ENCODE measurements around the gene FYN.

Gene FYN

DNA sequence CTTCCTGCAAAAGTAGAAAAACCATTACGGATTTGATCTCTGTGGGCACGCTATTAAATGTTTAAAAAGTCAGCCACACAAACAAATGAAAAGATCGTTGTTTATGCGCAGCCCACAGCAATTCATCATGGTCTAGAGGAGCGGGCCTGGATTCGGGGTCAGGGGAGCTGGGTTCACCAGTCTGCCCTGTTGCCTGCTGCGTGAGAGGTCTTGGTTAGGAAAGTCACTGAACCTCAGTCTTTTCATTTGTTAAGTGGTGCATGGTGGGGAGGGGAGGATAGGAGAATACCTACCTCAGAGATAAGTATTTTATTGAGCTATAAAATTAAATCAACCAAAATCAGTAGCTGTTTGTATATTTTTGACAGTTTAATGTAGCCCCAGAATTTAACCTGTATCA lies 47.3 kb upstream of the FYN start:
- TF ChIP-seq, protein P1, sequence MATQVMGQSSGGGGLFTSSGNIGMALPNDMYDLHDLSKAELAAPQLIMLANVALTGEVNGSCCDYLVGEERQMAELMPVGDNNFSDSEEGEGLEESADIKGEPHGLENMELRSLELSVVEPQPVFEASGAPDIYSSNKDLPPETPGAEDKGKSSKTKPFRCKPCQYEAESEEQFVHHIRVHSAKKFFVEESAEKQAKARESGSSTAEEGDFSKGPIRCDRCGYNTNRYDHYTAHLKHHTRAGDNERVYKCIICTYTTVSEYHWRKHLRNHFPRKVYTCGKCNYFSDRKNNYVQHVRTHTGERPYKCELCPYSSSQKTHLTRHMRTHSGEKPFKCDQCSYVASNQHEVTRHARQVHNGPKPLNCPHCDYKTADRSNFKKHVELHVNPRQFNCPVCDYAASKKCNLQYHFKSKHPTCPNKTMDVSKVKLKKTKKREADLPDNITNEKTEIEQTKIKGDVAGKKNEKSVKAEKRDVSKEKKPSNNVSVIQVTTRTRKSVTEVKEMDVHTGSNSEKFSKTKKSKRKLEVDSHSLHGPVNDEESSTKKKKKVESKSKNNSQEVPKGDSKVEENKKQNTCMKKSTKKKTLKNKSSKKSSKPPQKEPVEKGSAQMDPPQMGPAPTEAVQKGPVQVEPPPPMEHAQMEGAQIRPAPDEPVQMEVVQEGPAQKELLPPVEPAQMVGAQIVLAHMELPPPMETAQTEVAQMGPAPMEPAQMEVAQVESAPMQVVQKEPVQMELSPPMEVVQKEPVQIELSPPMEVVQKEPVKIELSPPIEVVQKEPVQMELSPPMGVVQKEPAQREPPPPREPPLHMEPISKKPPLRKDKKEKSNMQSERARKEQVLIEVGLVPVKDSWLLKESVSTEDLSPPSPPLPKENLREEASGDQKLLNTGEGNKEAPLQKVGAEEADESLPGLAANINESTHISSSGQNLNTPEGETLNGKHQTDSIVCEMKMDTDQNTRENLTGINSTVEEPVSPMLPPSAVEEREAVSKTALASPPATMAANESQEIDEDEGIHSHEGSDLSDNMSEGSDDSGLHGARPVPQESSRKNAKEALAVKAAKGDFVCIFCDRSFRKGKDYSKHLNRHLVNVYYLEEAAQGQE (IDR thresholded peaks at IDR 0.05; ENCODE audit: low read depth): no peak
- TF ChIP-seq, protein P2, sequence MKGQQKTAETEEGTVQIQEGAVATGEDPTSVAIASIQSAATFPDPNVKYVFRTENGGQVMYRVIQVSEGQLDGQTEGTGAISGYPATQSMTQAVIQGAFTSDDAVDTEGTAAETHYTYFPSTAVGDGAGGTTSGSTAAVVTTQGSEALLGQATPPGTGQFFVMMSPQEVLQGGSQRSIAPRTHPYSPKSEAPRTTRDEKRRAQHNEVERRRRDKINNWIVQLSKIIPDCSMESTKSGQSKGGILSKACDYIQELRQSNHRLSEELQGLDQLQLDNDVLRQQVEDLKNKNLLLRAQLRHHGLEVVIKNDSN (IDR thresholded peaks at IDR 0.05): no peak
- no peak for TF ChIP-seq NFIC (IDR thresholded peaks at IDR 0.05)
- no peak for TF ChIP-seq EP300 (IDR thresholded peaks at IDR 0.05; ENCODE audit: borderline replicate concordance)
- no peak for TF ChIP-seq YY1 (IDR thresholded peaks at IDR 0.05; ENCODE audit: low read depth)
- TF ChIP-seq EGR1 (IDR thresholded peaks at IDR 0.05): no peak

DNA sequence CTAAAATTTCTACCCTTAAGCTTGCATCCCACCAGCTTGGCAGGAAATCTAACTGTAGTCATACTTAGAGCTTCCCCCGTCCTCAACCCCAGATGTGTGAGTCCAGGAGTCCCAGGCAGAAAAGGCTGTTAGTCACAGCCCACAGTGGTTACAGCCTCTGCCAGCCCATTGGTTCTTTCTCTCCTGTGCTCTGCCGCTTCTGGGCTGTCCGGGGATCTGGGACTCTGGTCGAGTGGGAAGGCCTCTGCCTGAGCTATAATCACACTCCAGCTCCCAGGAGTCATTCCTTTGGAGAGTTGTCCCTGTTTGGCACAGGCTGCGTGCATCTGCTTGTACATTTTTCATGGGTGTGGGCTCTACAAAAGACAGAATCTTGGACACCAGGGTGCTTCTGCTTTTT lies 45.6 kb upstream of the FYN start:
- TF ChIP-seq EP300 (IDR thresholded peaks at IDR 0.05; ENCODE audit: borderline replicate concordance) (no peak), CEBPB (IDR thresholded peaks at IDR 0.05) (no peak), TEAD4 (IDR thresholded peaks at IDR 0.05) (no peak), TAF1 (IDR thresholded peaks at IDR 0.05; ENCODE audit: low read depth) (no peak), YY1 (IDR thresholded peaks at IDR 0.05; ENCODE audit: low read depth) (no peak), TCF12 (IDR thresholded peaks at IDR 0.05; ENCODE audit: low read depth) (no peak), EGR1 (IDR thresholded peaks at IDR 0.05) (no peak), NFIC (IDR thresholded peaks at IDR 0.05) (no peak), CREB1 (IDR thresholded peaks at IDR 0.05; ENCODE audit: low read depth) (no peak), RAD21 (IDR thresholded peaks at IDR 0.05; ENCODE audit: low read depth) (no peak), ZBTB7A (IDR thresholded peaks at IDR 0.05; ENCODE audit: low read depth) (no peak)
- TF ChIP-seq, protein P1 (IDR thresholded peaks at IDR 0.05; ENCODE audit: low read depth): no peak
- TF ChIP-seq, protein P2 (IDR thresholded peaks at IDR 0.05): no peak

DNA sequence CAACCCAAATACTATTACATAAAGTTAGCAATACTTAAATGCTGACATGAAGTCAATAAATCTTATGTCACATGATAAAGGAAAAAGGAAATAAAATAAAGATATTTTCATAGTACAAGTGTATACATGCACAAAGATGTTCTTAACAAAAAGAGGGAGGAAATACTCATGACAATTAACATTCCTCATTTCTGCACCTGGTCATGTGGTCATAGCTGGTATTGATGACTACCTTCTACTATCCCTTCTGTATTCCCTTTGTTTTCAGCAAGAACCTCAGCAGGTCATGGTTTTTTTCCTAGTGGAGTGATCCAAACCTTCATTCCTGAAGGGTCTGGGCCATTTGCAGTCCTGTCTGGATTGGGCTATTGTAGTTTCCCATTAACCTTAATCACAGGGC lies 43.5 kb upstream of the FYN start:
- TF ChIP-seq, protein P1 (IDR thresholded peaks at IDR 0.05; ENCODE audit: low read depth): no peak
- no peak for TF ChIP-seq CREB1 (IDR thresholded peaks at IDR 0.05; ENCODE audit: low read depth)
- TF ChIP-seq TCF12 (IDR thresholded peaks at IDR 0.05; ENCODE audit: low read depth): no peak
- TF ChIP-seq NFIC (IDR thresholded peaks at IDR 0.05): no peak
- TF ChIP-seq RAD21 (IDR thresholded peaks at IDR 0.05; ENCODE audit: low read depth): no peak
- no peak for TF ChIP-seq EGR1 (IDR thresholded peaks at IDR 0.05)
- TF ChIP-seq, protein P2 (IDR thresholded peaks at IDR 0.05): no peak
- no peak for TF ChIP-seq YY1 (IDR thresholded peaks at IDR 0.05; ENCODE audit: low read depth)
- TF ChIP-seq CEBPB (IDR thresholded peaks at IDR 0.05): no peak
- no peak for TF ChIP-seq TEAD4 (IDR thresholded peaks at IDR 0.05)
- no peak for TF ChIP-seq TAF1 (IDR thresholded peaks at IDR 0.05; ENCODE audit: low read depth)
- TF ChIP-seq, protein P3, sequence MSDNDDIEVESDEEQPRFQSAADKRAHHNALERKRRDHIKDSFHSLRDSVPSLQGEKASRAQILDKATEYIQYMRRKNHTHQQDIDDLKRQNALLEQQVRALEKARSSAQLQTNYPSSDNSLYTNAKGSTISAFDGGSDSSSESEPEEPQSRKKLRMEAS (IDR thresholded peaks at IDR 0.05): no peak
- no peak for TF ChIP-seq ZBTB7A (IDR thresholded peaks at IDR 0.05; ENCODE audit: low read depth)
- TF ChIP-seq EP300 (IDR thresholded peaks at IDR 0.05; ENCODE audit: borderline replicate concordance): no peak
- no peak for TF ChIP-seq FOXM1 (IDR thresholded peaks at IDR 0.05; ENCODE audit: borderline replicate concordance, low read depth)

DNA sequence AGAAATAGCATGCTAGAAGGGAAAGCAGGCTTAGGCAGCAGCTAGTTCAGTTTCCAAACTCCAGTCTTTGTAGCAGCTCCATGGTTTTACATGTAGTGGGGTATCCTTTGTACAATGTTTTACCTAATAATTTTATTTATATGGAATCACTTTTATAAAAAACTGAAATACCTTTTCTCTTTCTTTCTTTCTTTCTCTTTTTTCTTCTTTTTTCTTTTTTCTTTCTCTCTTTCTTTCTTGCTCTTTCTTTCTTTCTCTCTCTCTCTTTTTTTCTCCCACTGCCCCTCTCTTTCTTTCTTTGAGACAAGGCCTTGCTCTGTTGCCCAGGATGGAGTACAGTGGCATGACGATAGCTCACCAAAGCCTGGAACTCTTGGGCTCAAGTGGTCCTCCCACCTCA lies 41.4 kb upstream of the FYN start:
- TF ChIP-seq TCF12 (IDR thresholded peaks at IDR 0.05; ENCODE audit: low read depth) (no peak), TAF1 (IDR thresholded peaks at IDR 0.05; ENCODE audit: low read depth) (no peak), NFIC (IDR thresholded peaks at IDR 0.05) (no peak), CEBPB (IDR thresholded peaks at IDR 0.05) (no peak), RAD21 (IDR thresholded peaks at IDR 0.05; ENCODE audit: low read depth) (no peak), ZBTB7A (IDR thresholded peaks at IDR 0.05; ENCODE audit: low read depth) (no peak), EP300 (IDR thresholded peaks at IDR 0.05; ENCODE audit: borderline replicate concordance) (no peak), YY1 (IDR thresholded peaks at IDR 0.05; ENCODE audit: low read depth) (no peak), EGR1 (IDR thresholded peaks at IDR 0.05) (no peak), CREB1 (IDR thresholded peaks at IDR 0.05; ENCODE audit: low read depth) (no peak), FOXM1 (IDR thresholded peaks at IDR 0.05; ENCODE audit: borderline replicate concordance, low read depth) (no peak), TEAD4 (IDR thresholded peaks at IDR 0.05) (no peak)
- TF ChIP-seq, protein P2 (IDR thresholded peaks at IDR 0.05): no peak
- TF ChIP-seq, protein P1 (IDR thresholded peaks at IDR 0.05; ENCODE audit: low read depth): no peak
- TF ChIP-seq, protein P3 (IDR thresholded peaks at IDR 0.05): no peak

All from Ishikawa (cell line).